Prostate gland (tissue), 2 donors: ENCODE results near the gene TAGAP. TPM values are rescaled to one million over a fixed set of nuclear protein-coding genes. Genes with fewer than 3 reads are reported as not detected.
"Not testable (repeated sequence)": the region's sequence is repeated elsewhere in the genome, so short reads cannot be mapped to it uniquely, and the experiment has no call there.

ENCODE experiments used
- DNase-seq: peaks from one replicate; pipeline ENCODE4 v3.0.0-alpha.2; 2019; ENCODE audit warnings: low spot score
- H3K27ac ChIP-seq, 2 donors: fragments of 200-600 bp; sonication (generic); 2 replicates each; pipeline ENCODE4 v1.5.1; 2017 to 2019
- H3K27me3 ChIP-seq: fragments of 200-600 bp; sonication (generic); replicated peaks from 2 replicates; pipeline ENCODE4 v1.5.1; 2019; ENCODE audit not compliant: insufficient read depth
- H3K36me3 ChIP-seq, 2 donors: fragments of 200-600 bp; sonication (generic); 1 replicate in 1 of 2; 2 replicates in 1 of 2; pipeline versions ENCODE4 v1.5.1 to v1.8.1; 2017 to 2019
- H3K4me1 ChIP-seq: fragments of 200-600 bp; sonication (generic); replicated peaks from 2 replicates; pipeline ENCODE4 v1.5.1; 2019
- H3K4me3 ChIP-seq, 2 donors: fragments of 200-600 bp; sonication (generic); 2 replicates each; pipeline ENCODE4 v1.5.1; 2017 to 2019
- H3K9me3 ChIP-seq: fragments of 200-600 bp; sonication (generic); 2 replicates; pipeline ENCODE4 v1.5.1; 2017
- CTCF ChIP-seq, 4 experiments: fragments of 200-600 bp in 2 of 4; fragments of 450-650 bp in 2 of 4; sonication (generic) in 2 of 4; IDR thresholded peaks; 1 replicate in 3 of 4; 2 replicates in 1 of 4; pipeline ENCODE4 v1.5.1; 2016 to 2019; ENCODE audit warnings: antibody characterized with exemption in 4 of 4, mild to moderate bottlenecking in 2 of 4, moderate library complexity in 2 of 4
- POLR2A ChIP-seq: fragments of 450-650 bp; IDR thresholded peaks from one replicate; pipeline ENCODE4 v1.6.1; 2016; ENCODE audit warnings: antibody characterized with exemption, mild to moderate bottlenecking
- POLR2AphosphoS5 ChIP-seq: sonication (generic); formaldehyde crosslinking; IDR thresholded peaks from one replicate; pipeline ENCODE4 v1.6.1; 2017; ENCODE audit warnings: antibody characterized with exemption
- WGBS: methylation state at CpG from one replicate; pipeline ENCODE4 v1.1.5; 2018; 5-methylcytosine and 5-hydroxymethylcytosine counted together
- intact Hi-C: fragments of 100-400 bp; cut with DNase I; formaldehyde crosslinking; loops from one replicate; pipeline ENCODE4 v1.14.2; 2022
- total RNA-seq, 2 donors: library from RNA; depleted of rRNA; stranded (reverse); fragments of >200 nt; gene quantifications; one replicate each; pipeline ENCODE4 v1.1.0, GENCODE V29; 2016

The TAGAP gene
- total RNA-seq, 2 donors from 2014 or later, result 2.6 to 4.8 TPM

DNA sequence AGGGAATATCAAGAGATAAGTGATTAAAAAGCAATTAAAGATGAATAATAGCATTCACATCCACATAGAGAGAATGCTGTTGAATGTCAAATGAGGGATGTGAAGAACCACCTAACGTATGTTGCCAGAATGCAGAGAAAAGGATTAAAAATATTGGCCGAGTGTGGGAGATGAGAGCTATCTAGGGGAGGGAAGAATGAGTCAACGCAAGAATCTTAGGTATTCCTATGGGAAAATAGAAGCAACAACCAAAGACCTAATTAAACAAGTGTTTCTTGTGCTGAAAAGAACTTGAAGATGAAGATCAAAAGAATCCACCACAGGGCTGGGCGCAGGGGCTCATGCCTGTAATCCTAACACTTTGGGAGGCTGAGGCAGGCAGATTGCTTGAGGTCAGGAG, 32.6 kb downstream of the TAGAP start:
- H3K27me3 ChIP-seq, result no peaks in the 10 kb centered on the region
- H3K4me1 ChIP-seq, result no peaks in the 10 kb centered on the region
- 88% methylated on average over 4 of the region's 4 CpGs for WGBS
- no peaks in the 10 kb centered on the region for H3K36me3 ChIP-seq
- intact Hi-C loops, result no loop called here
- no peaks in the 10 kb centered on the region for H3K9me3 ChIP-seq
- no peak for DNase-seq
- H3K4me3 ChIP-seq, result no peak overlapping the region
- TF ChIP-seq POLR2A (no peak), POLR2AphosphoS5 (no peak), CTCF (IDR thresholded peaks at IDR 0.05) (no peak)
- H3K27ac ChIP-seq, result no peak overlapping the region

DNA sequence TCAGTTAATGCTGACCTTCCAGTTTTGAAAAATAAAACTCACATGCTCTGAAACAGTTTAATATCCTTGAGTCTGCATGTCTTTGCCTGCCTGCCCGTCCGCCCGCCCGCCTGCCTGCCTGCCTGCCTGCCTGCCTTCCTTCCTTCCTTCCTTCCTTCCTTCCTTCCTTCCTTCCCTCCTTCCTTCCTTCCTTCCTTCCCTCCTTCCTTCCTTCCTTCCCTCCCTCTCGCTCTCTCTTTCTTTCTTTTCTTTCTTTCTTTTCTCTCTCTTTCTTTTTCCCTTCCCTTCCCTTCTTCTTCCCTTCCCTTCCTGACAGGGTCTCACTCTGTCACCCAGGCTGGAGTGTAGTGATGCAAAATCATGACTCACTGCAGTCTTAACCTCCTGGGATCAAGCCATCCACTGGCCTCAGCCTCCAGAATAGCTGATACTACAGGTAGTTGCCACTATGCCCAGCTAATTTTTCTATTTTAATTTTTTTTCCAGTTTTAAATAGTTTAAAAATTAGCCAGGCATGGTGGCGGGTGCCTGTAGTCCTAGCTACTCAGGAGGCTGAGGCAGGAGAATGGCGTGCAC, 34.7 kb downstream of the TAGAP start:
- DNase-seq, H3K4me1 ChIP-seq, H3K27ac ChIP-seq, H3K4me3 ChIP-seq, H3K36me3 ChIP-seq, intact Hi-C loops, H3K9me3 ChIP-seq, H3K27me3 ChIP-seq: not testable (repeated sequence)
- WGBS, result 73% methylated on average over 7 of the region's 7 CpGs

GRCh38 chr6:159008656-159009288, 36.0 kb downstream of the TAGAP start:
- TF ChIP-seq CTCF (IDR thresholded peaks at IDR 0.05) (peak in 3 of 4 experiments; percentile 24 to 48 (median 48)), POLR2A (no peak)
- Histone ChIP-seq H3K9me3 (no peaks in the 10 kb centered on the region), H3K27ac (no peak overlapping the region), H3K36me3 (no peaks in the 10 kb centered on the region), H3K4me1 (no peaks in the 10 kb centered on the region), H3K4me3 (no peak overlapping the region), H3K27me3 (no peaks in the 10 kb centered on the region)
- intact Hi-C loops, result loop anchor here (10.0 kb wide), 1 partner anchor 96 kb away; no protein-coding TSS in a partner anchor
- 79% methylated on average over 10 of the region's 10 CpGs for WGBS
- DNase-seq, result no peak

DNA sequence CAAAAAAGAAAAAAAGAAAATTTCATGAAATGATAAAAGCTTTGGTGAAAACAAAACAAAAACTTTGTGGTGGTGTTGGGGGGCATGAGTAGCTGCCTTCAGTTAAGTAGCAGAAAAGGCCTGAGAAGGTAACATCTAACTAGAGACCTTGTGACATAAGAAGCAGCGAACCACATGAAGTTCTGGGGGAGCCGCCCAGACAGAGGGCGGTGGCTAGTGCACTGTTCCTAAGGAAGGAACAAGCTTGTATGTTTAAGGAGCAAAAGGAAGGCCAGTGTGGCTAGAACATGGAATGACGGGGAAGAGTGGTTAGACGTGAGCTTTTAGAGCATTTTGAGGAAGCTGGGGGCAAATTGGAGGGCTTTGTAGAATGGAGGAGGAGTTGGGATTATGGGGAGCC, 37.3 kb downstream of the TAGAP start:
- TF ChIP-seq POLR2A (no peak), POLR2AphosphoS5 (no peak), CTCF (IDR thresholded peaks at IDR 0.05) (no peak)
- Histone ChIP-seq H3K36me3 (no peaks in the 10 kb centered on the region), H3K27ac (no peak overlapping the region), H3K27me3 (no peaks in the 10 kb centered on the region), H3K4me3 (no peak overlapping the region), H3K4me1 (no peaks in the 10 kb centered on the region), H3K9me3 (no peaks in the 10 kb centered on the region)
- WGBS, result 82% methylated on average over 5 of the region's 5 CpGs
- intact Hi-C loops, result loop anchor here (10.0 kb wide), 1 partner anchor 97 kb away; no protein-coding TSS in a partner anchor
- no peak for DNase-seq

GRCh38 chr6:159005436-159005835, 39.4 kb downstream of the TAGAP start:
- DNase-seq, result no peak
- intact Hi-C loops, result loop anchor here (10.0 kb wide), 1 partner anchor 99 kb away; no protein-coding TSS in a partner anchor
- TF ChIP-seq CTCF (IDR thresholded peaks at IDR 0.05) (no peak), POLR2A (no peak), POLR2AphosphoS5 (no peak)
- no peaks in the 10 kb centered on the region for H3K9me3 ChIP-seq
- 93% methylated on average over 5 of the region's 5 CpGs for WGBS
- no peak overlapping the region for H3K4me3 ChIP-seq
- H3K27me3 ChIP-seq, result no peaks in the 10 kb centered on the region
- H3K36me3 ChIP-seq, result no peaks in the 10 kb centered on the region
- H3K27ac ChIP-seq, result no peak overlapping the region
- H3K4me1 ChIP-seq, result no peaks in the 10 kb centered on the region
